ENCODE measurements around the gene DVL1. TPM values are rescaled to one million over a fixed set of nuclear protein-coding genes. Genes with fewer than 3 reads are reported as not detected.
A peak's percentile ranks its signal among the peaks of the same experiment; 100 is the strongest.

DVL1 gene
- total RNA-seq, 1 experiment from 2014 or later, result 91.4 TPM

GRCh38 chr1:1286313-1287261 is 62.6 kb downstream of the DVL1 start:
- Mint-ChIP-seq H3K27me3 (ENCODE audit: low read depth) (no peaks in the 10 kb centered on the region), H3K36me3 (no peaks in the 10 kb centered on the region), H3K4me3 (no peak overlapping the region), H3K4me1 (no peaks in the 10 kb centered on the region), H3K9me3 (no peaks in the 10 kb centered on the region), H3K27ac (no peak overlapping the region)
- ATAC-seq (no peak), DNase-seq (ENCODE audit: low spot score) (peak; percentile 13)
- CTCF ChIA-PET, result interaction anchor here (1.8 kb wide), 1 partner anchor 40 kb away, joined by 8 read pairs; the partner anchor contains the start of gene C1QTNF12
- POLR2A ChIA-PET, result no interaction called here
- TF ChIP-seq ZNF423 (CRISPR knock-in tag; IDR thresholded peaks at IDR 0.05) (no peak), ZNF232 (CRISPR knock-in tag; IDR thresholded peaks at IDR 0.05) (no peak), ZSCAN18 (CRISPR knock-in tag; IDR thresholded peaks at IDR 0.05) (no peak), FOXP1 (CRISPR knock-in tag; IDR thresholded peaks at IDR 0.05; ENCODE audit: borderline replicate concordance) (no peak), SOX15 (CRISPR knock-in tag; IDR thresholded peaks at IDR 0.05) (no peak), ZNF317 (CRISPR knock-in tag; IDR thresholded peaks at IDR 0.05; ENCODE audit: borderline replicate concordance, low read depth) (no peak), ETV6 (CRISPR knock-in tag; IDR thresholded peaks at IDR 0.05) (no peak), FOXJ3 (CRISPR knock-in tag; IDR thresholded peaks at IDR 0.05; ENCODE audit: borderline replicate concordance) (no peak), OVOL2 (CRISPR knock-in tag; IDR thresholded peaks at IDR 0.05; ENCODE audit: borderline replicate concordance) (no peak)
- TF ChIP-seq, protein P1, sequence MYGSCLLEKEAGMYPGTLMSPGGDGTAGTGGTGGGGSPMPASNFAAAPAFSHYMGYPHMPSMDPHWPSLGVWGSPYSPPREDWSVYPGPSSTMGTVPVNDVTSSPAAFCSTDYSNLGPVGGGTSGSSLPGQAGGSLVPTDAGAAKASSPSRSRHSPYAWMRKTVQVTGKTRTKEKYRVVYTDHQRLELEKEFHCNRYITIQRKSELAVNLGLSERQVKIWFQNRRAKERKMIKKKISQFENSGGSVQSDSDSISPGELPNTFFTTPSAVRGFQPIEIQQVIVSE (CRISPR knock-in tag; IDR thresholded peaks at IDR 0.05; ENCODE audit: borderline replicate concordance), result no peak
- TF ChIP-seq, protein P2, sequence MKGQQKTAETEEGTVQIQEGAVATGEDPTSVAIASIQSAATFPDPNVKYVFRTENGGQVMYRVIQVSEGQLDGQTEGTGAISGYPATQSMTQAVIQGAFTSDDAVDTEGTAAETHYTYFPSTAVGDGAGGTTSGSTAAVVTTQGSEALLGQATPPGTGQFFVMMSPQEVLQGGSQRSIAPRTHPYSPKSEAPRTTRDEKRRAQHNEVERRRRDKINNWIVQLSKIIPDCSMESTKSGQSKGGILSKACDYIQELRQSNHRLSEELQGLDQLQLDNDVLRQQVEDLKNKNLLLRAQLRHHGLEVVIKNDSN (CRISPR knock-in tag; IDR thresholded peaks at IDR 0.05), result no peak
- TF ChIP-seq, protein P3, sequence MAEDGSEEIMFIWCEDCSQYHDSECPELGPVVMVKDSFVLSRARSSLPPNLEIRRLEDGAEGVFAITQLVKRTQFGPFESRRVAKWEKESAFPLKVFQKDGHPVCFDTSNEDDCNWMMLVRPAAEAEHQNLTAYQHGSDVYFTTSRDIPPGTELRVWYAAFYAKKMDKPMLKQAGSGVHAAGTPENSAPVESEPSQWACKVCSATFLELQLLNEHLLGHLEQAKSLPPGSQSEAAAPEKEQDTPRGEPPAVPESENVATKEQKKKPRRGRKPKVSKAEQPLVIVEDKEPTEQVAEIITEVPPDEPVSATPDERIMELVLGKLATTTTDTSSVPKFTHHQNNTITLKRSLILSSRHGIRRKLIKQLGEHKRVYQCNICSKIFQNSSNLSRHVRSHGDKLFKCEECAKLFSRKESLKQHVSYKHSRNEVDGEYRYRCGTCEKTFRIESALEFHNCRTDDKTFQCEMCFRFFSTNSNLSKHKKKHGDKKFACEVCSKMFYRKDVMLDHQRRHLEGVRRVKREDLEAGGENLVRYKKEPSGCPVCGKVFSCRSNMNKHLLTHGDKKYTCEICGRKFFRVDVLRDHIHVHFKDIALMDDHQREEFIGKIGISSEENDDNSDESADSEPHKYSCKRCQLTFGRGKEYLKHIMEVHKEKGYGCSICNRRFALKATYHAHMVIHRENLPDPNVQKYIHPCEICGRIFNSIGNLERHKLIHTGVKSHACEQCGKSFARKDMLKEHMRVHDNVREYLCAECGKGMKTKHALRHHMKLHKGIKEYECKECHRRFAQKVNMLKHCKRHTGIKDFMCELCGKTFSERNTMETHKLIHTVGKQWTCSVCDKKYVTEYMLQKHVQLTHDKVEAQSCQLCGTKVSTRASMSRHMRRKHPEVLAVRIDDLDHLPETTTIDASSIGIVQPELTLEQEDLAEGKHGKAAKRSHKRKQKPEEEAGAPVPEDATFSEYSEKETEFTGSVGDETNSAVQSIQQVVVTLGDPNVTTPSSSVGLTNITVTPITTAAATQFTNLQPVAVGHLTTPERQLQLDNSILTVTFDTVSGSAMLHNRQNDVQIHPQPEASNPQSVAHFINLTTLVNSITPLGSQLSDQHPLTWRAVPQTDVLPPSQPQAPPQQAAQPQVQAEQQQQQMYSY (CRISPR knock-in tag; IDR thresholded peaks at IDR 0.05), result no peak
- TF ChIP-seq, protein P4, sequence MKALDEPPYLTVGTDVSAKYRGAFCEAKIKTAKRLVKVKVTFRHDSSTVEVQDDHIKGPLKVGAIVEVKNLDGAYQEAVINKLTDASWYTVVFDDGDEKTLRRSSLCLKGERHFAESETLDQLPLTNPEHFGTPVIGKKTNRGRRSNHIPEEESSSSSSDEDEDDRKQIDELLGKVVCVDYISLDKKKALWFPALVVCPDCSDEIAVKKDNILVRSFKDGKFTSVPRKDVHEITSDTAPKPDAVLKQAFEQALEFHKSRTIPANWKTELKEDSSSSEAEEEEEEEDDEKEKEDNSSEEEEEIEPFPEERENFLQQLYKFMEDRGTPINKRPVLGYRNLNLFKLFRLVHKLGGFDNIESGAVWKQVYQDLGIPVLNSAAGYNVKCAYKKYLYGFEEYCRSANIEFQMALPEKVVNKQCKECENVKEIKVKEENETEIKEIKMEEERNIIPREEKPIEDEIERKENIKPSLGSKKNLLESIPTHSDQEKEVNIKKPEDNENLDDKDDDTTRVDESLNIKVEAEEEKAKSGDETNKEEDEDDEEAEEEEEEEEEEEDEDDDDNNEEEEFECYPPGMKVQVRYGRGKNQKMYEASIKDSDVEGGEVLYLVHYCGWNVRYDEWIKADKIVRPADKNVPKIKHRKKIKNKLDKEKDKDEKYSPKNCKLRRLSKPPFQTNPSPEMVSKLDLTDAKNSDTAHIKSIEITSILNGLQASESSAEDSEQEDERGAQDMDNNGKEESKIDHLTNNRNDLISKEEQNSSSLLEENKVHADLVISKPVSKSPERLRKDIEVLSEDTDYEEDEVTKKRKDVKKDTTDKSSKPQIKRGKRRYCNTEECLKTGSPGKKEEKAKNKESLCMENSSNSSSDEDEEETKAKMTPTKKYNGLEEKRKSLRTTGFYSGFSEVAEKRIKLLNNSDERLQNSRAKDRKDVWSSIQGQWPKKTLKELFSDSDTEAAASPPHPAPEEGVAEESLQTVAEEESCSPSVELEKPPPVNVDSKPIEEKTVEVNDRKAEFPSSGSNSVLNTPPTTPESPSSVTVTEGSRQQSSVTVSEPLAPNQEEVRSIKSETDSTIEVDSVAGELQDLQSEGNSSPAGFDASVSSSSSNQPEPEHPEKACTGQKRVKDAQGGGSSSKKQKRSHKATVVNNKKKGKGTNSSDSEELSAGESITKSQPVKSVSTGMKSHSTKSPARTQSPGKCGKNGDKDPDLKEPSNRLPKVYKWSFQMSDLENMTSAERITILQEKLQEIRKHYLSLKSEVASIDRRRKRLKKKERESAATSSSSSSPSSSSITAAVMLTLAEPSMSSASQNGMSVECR (CRISPR knock-in tag; IDR thresholded peaks at IDR 0.05; ENCODE audit: borderline replicate concordance), result no peak

Measured in WTC11 (cell line).